ENCODE results near the gene QARS1.

DNA sequence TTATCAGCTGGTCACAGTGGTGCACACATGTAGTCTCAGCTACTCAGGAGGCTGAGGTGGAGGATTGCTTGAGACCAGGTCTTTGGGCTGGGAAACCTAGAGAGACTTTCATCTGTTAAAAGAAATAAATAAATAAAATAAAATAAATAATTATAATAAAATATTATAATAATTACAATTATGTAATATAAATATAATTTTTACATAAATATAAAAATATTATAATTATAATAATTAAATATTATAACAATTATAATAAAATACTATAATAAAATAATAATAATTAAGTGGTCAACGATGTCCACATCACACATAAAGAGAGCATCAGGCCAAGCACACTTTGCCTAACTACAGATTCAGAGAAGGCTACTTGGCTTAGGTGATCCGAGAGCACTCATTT is 25.3 kb downstream of the QARS1 start:
- TF ChIP-seq, protein P1, sequence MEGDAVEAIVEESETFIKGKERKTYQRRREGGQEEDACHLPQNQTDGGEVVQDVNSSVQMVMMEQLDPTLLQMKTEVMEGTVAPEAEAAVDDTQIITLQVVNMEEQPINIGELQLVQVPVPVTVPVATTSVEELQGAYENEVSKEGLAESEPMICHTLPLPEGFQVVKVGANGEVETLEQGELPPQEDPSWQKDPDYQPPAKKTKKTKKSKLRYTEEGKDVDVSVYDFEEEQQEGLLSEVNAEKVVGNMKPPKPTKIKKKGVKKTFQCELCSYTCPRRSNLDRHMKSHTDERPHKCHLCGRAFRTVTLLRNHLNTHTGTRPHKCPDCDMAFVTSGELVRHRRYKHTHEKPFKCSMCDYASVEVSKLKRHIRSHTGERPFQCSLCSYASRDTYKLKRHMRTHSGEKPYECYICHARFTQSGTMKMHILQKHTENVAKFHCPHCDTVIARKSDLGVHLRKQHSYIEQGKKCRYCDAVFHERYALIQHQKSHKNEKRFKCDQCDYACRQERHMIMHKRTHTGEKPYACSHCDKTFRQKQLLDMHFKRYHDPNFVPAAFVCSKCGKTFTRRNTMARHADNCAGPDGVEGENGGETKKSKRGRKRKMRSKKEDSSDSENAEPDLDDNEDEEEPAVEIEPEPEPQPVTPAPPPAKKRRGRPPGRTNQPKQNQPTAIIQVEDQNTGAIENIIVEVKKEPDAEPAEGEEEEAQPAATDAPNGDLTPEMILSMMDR (IDR thresholded peaks at IDR 0.05 in 2 of 3, conservative IDR thresholded peaks at IDR 0.05 in 1 of 3; ENCODE audit: borderline replicate concordance in 1 of 3, insufficient read depth in 1 of 3, low read depth in 2 of 3, low read length in 2 of 3): no peak
- no peak for TF ChIP-seq EZH2 (IDR thresholded peaks at IDR 0.05)
- TF ChIP-seq POLR2A (IDR thresholded peaks at IDR 0.05; ENCODE audit: borderline replicate concordance, extremely low read depth, insufficient read depth, insufficient read length): no peak
- TF ChIP-seq RAD21 (IDR thresholded peaks at IDR 0.05; ENCODE audit: low read depth): no peak
- no peak for TF ChIP-seq SRF (IDR thresholded peaks at IDR 0.05; ENCODE audit: low read depth)
- TF ChIP-seq, protein P2, sequence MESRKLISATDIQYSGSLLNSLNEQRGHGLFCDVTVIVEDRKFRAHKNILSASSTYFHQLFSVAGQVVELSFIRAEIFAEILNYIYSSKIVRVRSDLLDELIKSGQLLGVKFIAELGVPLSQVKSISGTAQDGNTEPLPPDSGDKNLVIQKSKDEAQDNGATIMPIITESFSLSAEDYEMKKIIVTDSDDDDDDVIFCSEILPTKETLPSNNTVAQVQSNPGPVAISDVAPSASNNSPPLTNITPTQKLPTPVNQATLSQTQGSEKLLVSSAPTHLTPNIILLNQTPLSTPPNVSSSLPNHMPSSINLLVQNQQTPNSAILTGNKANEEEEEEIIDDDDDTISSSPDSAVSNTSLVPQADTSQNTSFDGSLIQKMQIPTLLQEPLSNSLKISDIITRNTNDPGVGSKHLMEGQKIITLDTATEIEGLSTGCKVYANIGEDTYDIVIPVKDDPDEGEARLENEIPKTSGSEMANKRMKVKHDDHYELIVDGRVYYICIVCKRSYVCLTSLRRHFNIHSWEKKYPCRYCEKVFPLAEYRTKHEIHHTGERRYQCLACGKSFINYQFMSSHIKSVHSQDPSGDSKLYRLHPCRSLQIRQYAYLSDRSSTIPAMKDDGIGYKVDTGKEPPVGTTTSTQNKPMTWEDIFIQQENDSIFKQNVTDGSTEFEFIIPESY (IDR thresholded peaks at IDR 0.05; ENCODE audit: extremely low read depth, insufficient replicate concordance, low read length): no peak
- no peak for TF ChIP-seq POLR2AphosphoS5 (IDR thresholded peaks at IDR 0.05; ENCODE audit: low read depth, low read length)
- TF ChIP-seq TCF7L2 (IDR thresholded peaks at IDR 0.05; ENCODE audit: borderline replicate concordance, extremely low read depth, insufficient read depth, insufficient read length): no peak
- TF ChIP-seq, protein P3, sequence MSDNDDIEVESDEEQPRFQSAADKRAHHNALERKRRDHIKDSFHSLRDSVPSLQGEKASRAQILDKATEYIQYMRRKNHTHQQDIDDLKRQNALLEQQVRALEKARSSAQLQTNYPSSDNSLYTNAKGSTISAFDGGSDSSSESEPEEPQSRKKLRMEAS (IDR thresholded peaks at IDR 0.05): no peak
- TF ChIP-seq, protein P4, sequence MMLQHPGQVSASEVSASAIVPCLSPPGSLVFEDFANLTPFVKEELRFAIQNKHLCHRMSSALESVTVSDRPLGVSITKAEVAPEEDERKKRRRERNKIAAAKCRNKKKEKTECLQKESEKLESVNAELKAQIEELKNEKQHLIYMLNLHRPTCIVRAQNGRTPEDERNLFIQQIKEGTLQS (IDR thresholded peaks at IDR 0.05): no peak

All from HCT116 (cell line).